Parathyroid adenoma (tissue), 2 donors: Measurements from ENCODE around the gene PLXNA2.

ENCODE experiments used
- H2AFZ ChIP-seq: fragments of 300-600 bp; sonication (generic); one replicate; pipeline ENCODE4 v1.7.0; 2017; ENCODE audit warnings: antibody characterized with exemption, mild to moderate bottlenecking
- H3K27ac ChIP-seq: fragments of 300-600 bp; sonication (generic); one replicate; pipeline ENCODE4 v1.7.0; 2017
- H3K27me3 ChIP-seq: fragments of 300-600 bp; sonication (generic); one replicate; pipeline ENCODE4 v1.7.0; 2017; ENCODE audit warnings: low read length; ENCODE audit not compliant: control insufficient read depth, insufficient read depth
- H3K36me3 ChIP-seq: fragments of 300-600 bp; sonication (generic); one replicate; pipeline ENCODE4 v1.7.0; 2017; ENCODE audit warnings: low read length; ENCODE audit not compliant: control insufficient read depth, insufficient read depth
- H3K4me1 ChIP-seq: fragments of 300-600 bp; sonication (generic); one replicate; pipeline ENCODE4 v1.7.0; 2017; ENCODE audit warnings: control low read depth
- H3K4me2 ChIP-seq: fragments of 300-600 bp; sonication (generic); one replicate; pipeline ENCODE4 v1.7.0; 2017; ENCODE audit warnings: low read length
- H3K4me3 ChIP-seq: fragments of 300-600 bp; sonication (generic); one replicate; pipeline ENCODE4 v1.7.0; 2017; ENCODE audit warnings: low read depth, low read length
- H3K79me2 ChIP-seq: fragments of 300-600 bp; sonication (generic); one replicate; pipeline ENCODE4 v1.7.0; 2017; ENCODE audit warnings: control low read depth
- H3K9ac ChIP-seq: fragments of 300-600 bp; sonication (generic); one replicate; pipeline ENCODE4 v1.7.0; 2017; ENCODE audit warnings: mild to moderate bottlenecking
- H3K9me3 ChIP-seq: fragments of 300-600 bp; sonication (generic); one replicate; pipeline ENCODE4 v1.7.0; 2017; ENCODE audit warnings: low read length; ENCODE audit not compliant: control insufficient read depth
- TF ChIP-seq, protein P1 (sequence below): fragments of 300-600 bp; sonication (generic); IDR thresholded peaks from one replicate; pipeline ENCODE4 v1.7.0; 2017; ENCODE audit warnings: antibody characterized with exemption, mild to moderate bottlenecking
- donor health status: primary hyperparathyroidism.

The PLXNA2 gene

GRCh38 chr1:208000504-208000903 lies 243.7 kb downstream of the PLXNA2 start:
- Histone ChIP-seq H3K9ac (no peak overlapping the region), H3K79me2 (no peaks in the 10 kb centered on the region), H3K27me3 (no peaks in the 10 kb centered on the region), H3K4me3 (no peak overlapping the region), H3K4me2 (no peak overlapping the region), H3K27ac (no peak overlapping the region), H3K36me3 (no peaks in the 10 kb centered on the region), H3K4me1 (no peaks in the 10 kb centered on the region), H3K9me3 (no peaks in the 10 kb centered on the region), H2AFZ (no peak overlapping the region)
- TF ChIP-seq, protein P1, sequence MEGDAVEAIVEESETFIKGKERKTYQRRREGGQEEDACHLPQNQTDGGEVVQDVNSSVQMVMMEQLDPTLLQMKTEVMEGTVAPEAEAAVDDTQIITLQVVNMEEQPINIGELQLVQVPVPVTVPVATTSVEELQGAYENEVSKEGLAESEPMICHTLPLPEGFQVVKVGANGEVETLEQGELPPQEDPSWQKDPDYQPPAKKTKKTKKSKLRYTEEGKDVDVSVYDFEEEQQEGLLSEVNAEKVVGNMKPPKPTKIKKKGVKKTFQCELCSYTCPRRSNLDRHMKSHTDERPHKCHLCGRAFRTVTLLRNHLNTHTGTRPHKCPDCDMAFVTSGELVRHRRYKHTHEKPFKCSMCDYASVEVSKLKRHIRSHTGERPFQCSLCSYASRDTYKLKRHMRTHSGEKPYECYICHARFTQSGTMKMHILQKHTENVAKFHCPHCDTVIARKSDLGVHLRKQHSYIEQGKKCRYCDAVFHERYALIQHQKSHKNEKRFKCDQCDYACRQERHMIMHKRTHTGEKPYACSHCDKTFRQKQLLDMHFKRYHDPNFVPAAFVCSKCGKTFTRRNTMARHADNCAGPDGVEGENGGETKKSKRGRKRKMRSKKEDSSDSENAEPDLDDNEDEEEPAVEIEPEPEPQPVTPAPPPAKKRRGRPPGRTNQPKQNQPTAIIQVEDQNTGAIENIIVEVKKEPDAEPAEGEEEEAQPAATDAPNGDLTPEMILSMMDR, result no peak

DNA sequence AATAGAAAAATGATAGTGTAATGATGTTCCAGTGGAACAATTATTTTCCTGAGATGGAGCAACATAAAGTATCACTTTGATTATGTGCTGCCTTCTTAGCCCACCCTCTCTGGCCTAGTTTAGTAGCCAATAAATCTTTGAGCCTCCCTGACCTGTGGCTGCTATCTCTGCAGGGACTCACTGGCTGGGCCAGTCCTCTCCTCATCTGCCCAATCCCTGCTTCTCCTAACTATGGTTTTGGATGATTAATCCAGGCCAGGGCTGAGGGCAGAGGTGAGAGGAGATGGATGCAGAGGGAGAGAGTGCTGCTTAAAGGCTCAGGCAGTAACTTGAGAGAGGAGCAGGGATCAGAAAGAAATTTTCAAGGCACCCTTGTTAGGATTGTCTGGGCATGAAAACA lies 244.2 kb downstream of the PLXNA2 start:
- no peak overlapping the region for H3K4me3 ChIP-seq

GRCh38 chr1:207999274-207999915 lies 244.8 kb downstream of the PLXNA2 start:
- Histone ChIP-seq H3K27ac (no peak overlapping the region), H3K4me2 (no peak overlapping the region), H3K4me3 (no peak overlapping the region), H3K36me3 (no peaks in the 10 kb centered on the region), H3K4me1 (no peaks in the 10 kb centered on the region), H3K9ac (no peak overlapping the region), H3K79me2 (no peaks in the 10 kb centered on the region), H3K27me3 (no peaks in the 10 kb centered on the region), H2AFZ (no peak overlapping the region), H3K9me3 (peaks cover under 1% of the 10 kb centered on the region)
- TF ChIP-seq, protein P1, result no peak

More for the DNA sequence above, 244.2 kb downstream of the PLXNA2 start:
- no peaks in the 10 kb centered on the region for H3K27me3 ChIP-seq
- no peak overlapping the region for H3K4me2 ChIP-seq
- TF ChIP-seq, protein P1, result no peak
- no peak overlapping the region for H3K27ac ChIP-seq
- no peaks in the 10 kb centered on the region for H3K4me1 ChIP-seq
- no peak overlapping the region for H2AFZ ChIP-seq
- H3K36me3 ChIP-seq, result no peaks in the 10 kb centered on the region
- no peak overlapping the region for H3K9ac ChIP-seq
- no peaks in the 10 kb centered on the region for H3K79me2 ChIP-seq
- no peaks in the 10 kb centered on the region for H3K9me3 ChIP-seq

GRCh38 chr1:207998691-207999090 lies 245.5 kb downstream of the PLXNA2 start:
- H3K4me3 ChIP-seq, result no peak overlapping the region
- H3K9ac ChIP-seq, result no peak overlapping the region
- H3K79me2 ChIP-seq, result no peaks in the 10 kb centered on the region
- no peaks in the 10 kb centered on the region for H3K27me3 ChIP-seq
- H3K4me2 ChIP-seq, result no peak overlapping the region
- H3K9me3 ChIP-seq, result peaks cover 4% of the 10 kb centered on the region
- no peak overlapping the region for H3K27ac ChIP-seq
- no peaks in the 10 kb centered on the region for H3K36me3 ChIP-seq
- no peaks in the 10 kb centered on the region for H3K4me1 ChIP-seq
- H2AFZ ChIP-seq, result no peak overlapping the region
- TF ChIP-seq, protein P1, result no peak
